HL-60 (cell line): ENCODE results near the gene ACO1.

Experiments
- DNase-seq, 2 experiments: peaks; one replicate each; pipeline ENCODE4 v3.0.0-alpha.2; 2010 to 2020; ENCODE audit warnings: low read depth in 1 of 2, low spot score in 1 of 2
- H3K27ac ChIP-seq: fragments of 250-450 bp; sonication (Bioruptor Pico); replicated peaks from 2 replicates; pipeline ENCODE4 v1.5.1; 2020; ENCODE audit warnings: mild to moderate bottlenecking, moderate library complexity
- H3K27me3 ChIP-seq: fragments of 250-450 bp; sonication (Bioruptor Pico); 2 replicates; pipeline ENCODE4 v1.5.1; 2021; ENCODE audit warnings: mild to moderate bottlenecking, moderate library complexity; ENCODE audit not compliant: insufficient read depth, poor library complexity, severe bottlenecking
- H3K4me3 ChIP-seq: replicated peaks from 2 replicates; pipeline ENCODE4 v1.5.1; 2011; ENCODE audit warnings: mild to moderate bottlenecking, control low read depth, low read length; ENCODE audit not compliant: insufficient read depth
- CTCF ChIP-seq: IDR thresholded peaks from one replicate; pipeline ENCODE4 v1.5.1; 2011; ENCODE audit warnings: low read length, control low read depth, inconsistent platforms; ENCODE audit not compliant: insufficient read depth
- GABPA ChIP-seq: IDR thresholded peaks from 2 replicates; pipeline ENCODE4 v1.6.1; 2012; ENCODE audit warnings: low read depth
- POLR2AphosphoS5 ChIP-seq: IDR thresholded peaks from 2 replicates; pipeline ENCODE4 v1.6.1; 2012; ENCODE audit warnings: low read depth
- REST ChIP-seq: IDR thresholded peaks from 2 replicates; pipeline ENCODE4 v1.6.1; 2012; ENCODE audit warnings: low read depth; ENCODE audit not compliant: insufficient replicate concordance
- SPI1 ChIP-seq: IDR thresholded peaks from 2 replicates; pipeline ENCODE4 v1.6.1; 2012; ENCODE audit warnings: low read depth, mild to moderate bottlenecking, borderline replicate concordance
- long read RNA-seq: library from polyadenylated mRNA; unstranded; transcript quantifications from one replicate; pipeline ENCODE4 v2.0.0, GENCODE V29; 2020

ACO1 gene
- long read RNA-seq, full-length matches to known transcripts = 102 of 116 reads
- long read RNA-seq, partial matches to known transcripts = 9 of 116 reads
- long read RNA-seq, other reads (novel, unspliced or antisense) = 5 of 116 reads

GRCh38 chr9:32384364-32385151 lies at the start of gene ACO1:
Gene ACO1, plus strand, starts transcription at chr9:32384643. Its CDS starts 20,864 bp downstream, at chr9:32405507.
- DNase-seq = peak; percentile 27 to 51
- Histone ChIP-seq H3K4me3 (peak within 1 kb of the TSS; percentile 67), H3K27me3 (no peaks in the 10 kb centered on the region), H3K27ac (no peak within 1 kb of the TSS)
- TF ChIP-seq SPI1 = no peak
- TF ChIP-seq REST = no peak
- TF ChIP-seq CTCF = no peak
- no peak for TF ChIP-seq POLR2AphosphoS5
- no peak for TF ChIP-seq GABPA

- Histone ChIP-seq H3K27me3 (no peaks in the 10 kb centered on the region), H3K4me3 (no peak overlapping the region), H3K27ac (no peak overlapping the region)
- no peak for DNase-seq
- TF ChIP-seq SPI1 = no peak
- TF ChIP-seq POLR2AphosphoS5 = no peak
- no peak for TF ChIP-seq CTCF
- TF ChIP-seq GABPA = no peak
Observed at GRCh38 chr9:32334916-32335895, 49.2 kb upstream of the ACO1 start.

GRCh38 chr9:32339424-32339823 lies 45.0 kb upstream of the ACO1 start:
- no peak overlapping the region for H3K4me3 ChIP-seq
- no peak for TF ChIP-seq SPI1
- no peak overlapping the region for H3K27ac ChIP-seq
- no peaks in the 10 kb centered on the region for H3K27me3 ChIP-seq
- DNase-seq = no peak

- no peak for DNase-seq
- TF ChIP-seq POLR2AphosphoS5 (no peak), REST (no peak), GABPA (no peak), SPI1 (no peak), CTCF (no peak)
- Histone ChIP-seq H3K27me3 (no peaks in the 10 kb centered on the region), H3K27ac (no peak overlapping the region), H3K4me3 (no peak overlapping the region)
Observed at GRCh38 chr9:32340361-32340760, 44.1 kb upstream of the ACO1 start.
